Coronary artery (tissue), 2 donors: ENCODE measurements around the gene DMAC1.

Experiments used
- DNase-seq: peaks from one replicate; pipeline ENCODE4 v3.0.0-alpha.2; 2017; ENCODE audit warnings: low spot score
- H3K27ac ChIP-seq, 2 donors: fragments of 200-600 bp; sonication (generic); one replicate each; pipeline ENCODE4 v1.5.1; 2016 to 2019
- H3K4me3 ChIP-seq: fragments of 200-600 bp; sonication (generic); 2 replicates; pipeline ENCODE4 v1.5.1; 2016; ENCODE audit warnings: mild to moderate bottlenecking, moderate library complexity
- CTCF ChIP-seq: fragments of 200-600 bp; sonication (generic); IDR thresholded peaks from one replicate; pipeline ENCODE4 v1.5.1; 2019; ENCODE audit warnings: antibody characterized with exemption

Gene DMAC1

DNA sequence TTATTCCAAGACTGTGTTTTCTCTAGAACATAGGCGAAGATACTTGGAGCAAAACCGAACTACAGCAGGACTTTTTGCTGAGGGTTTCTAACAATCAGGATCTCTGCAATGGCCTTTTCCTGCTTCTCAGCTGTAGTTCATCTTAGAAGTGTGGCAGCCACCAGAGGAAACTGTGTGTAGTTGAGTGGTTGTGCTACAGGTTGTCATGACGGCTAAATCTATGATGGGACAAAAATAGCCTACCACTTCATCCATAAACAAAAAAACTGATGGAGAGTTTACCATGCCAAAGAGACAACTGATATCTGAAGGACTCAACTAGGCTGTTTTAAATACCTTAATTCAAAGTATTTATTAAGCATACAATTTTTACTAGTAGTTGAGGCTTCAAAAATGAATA is 28.2 kb upstream of the DMAC1 start:
- no peak overlapping the region for H3K4me3 ChIP-seq
- H3K27ac ChIP-seq: no peak overlapping the region
- no peak for TF ChIP-seq CTCF
- no peak for DNase-seq

DNA sequence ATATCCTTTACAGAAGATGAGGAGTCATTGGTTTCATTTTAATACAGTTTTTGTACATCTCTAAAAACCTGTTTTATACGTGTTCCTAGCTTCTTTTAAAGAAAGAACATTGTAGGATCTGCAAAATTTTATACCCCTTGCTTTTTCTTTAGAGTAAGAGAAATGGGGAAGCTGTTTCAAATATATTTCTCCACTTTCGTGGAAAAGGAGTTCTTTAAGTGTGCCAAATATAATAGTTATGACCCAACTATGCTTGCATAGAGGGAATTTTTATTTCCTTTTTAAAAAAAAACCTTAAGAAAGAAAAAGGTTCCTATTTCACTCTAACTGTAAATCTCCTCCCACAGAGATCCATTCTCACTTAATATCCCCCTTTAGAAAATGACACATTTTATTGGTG is 27.5 kb upstream of the DMAC1 start:
- Histone ChIP-seq H3K27ac (no peak overlapping the region), H3K4me3 (no peak overlapping the region)
- no peak for DNase-seq
- no peak for TF ChIP-seq CTCF

GRCh38 chr9:7823651-7824050 is 24.1 kb upstream of the DMAC1 start:
- no peak for DNase-seq
- Histone ChIP-seq H3K4me3 (no peak overlapping the region), H3K27ac (no peak overlapping the region)
- TF ChIP-seq CTCF: no peak

- no peak for DNase-seq
- TF ChIP-seq CTCF: no peak
- H3K27ac ChIP-seq: no peak overlapping the region
- no peak overlapping the region for H3K4me3 ChIP-seq
Observed at GRCh38 chr9:7819984-7820383, 20.4 kb upstream of the DMAC1 start.

GRCh38 chr9:7816021-7816420 is 16.4 kb upstream of the DMAC1 start:
- no peak for DNase-seq
- TF ChIP-seq CTCF: no peak
- Histone ChIP-seq H3K27ac (no peak overlapping the region), H3K4me3 (no peak overlapping the region)

- H3K27ac ChIP-seq: no peak overlapping the region
- no peak overlapping the region for H3K4me3 ChIP-seq
- no peak for TF ChIP-seq CTCF
- no peak for DNase-seq
Observed at GRCh38 chr9:7813030-7813429, 13.5 kb upstream of the DMAC1 start.

GRCh38 chr9:7811677-7812076 is 12.1 kb upstream of the DMAC1 start:
- H3K4me3 ChIP-seq: no peak overlapping the region
- no peak overlapping the region for H3K27ac ChIP-seq
- DNase-seq: no peak
- no peak for TF ChIP-seq CTCF
